SK-N-SH (cell line): ENCODE measurements around the gene BTAF1. TPM values are rescaled to one million over a fixed set of nuclear protein-coding genes. Genes with fewer than 3 reads are reported as not detected.

Experiments
- CTCF ChIA-PET: fragments of 300-600, 350-600 bp; formaldehyde crosslinking; extraction: SDS; loops from one replicate; lab custom pipeline; 2021; lab: Yijun Ruan, JAX
- POLR2A ChIA-PET: fragments of 350-600 bp; sonication (Branson Sonifier 250); formaldehyde crosslinking; extraction: SDS; loops from one replicate; lab custom pipeline; 2020; ENCODE audit warnings: antibody characterized with exemption, inconsistent platforms; lab: Yijun Ruan, JAX
- DNase-seq: peaks from one replicate; pipeline ENCODE4 v3.0.0; 2012
- H2AFZ ChIP-seq: fragments of 200-600 bp; sonication (generic); 2 replicates; pipeline ENCODE4 v1.8.1; 2016; ENCODE audit warnings: antibody characterized with exemption, mild to moderate bottlenecking, low read depth
- H3F3A ChIP-seq: fragments of 200-600 bp; sonication (generic); replicated peaks from 2 replicates; pipeline ENCODE3; 2016; ENCODE audit warnings: antibody characterized with exemption, mild to moderate bottlenecking; ENCODE audit not compliant: insufficient read depth
- H3K27ac ChIP-seq, 2 experiments: fragments of 200-500 bp in 1 of 2; fragments of 200-600 bp in 1 of 2; sonication (Bioruptor generic) in 1 of 2; sonication (generic), shearing (Covaris generic) in 1 of 2; 2 replicates each; pipeline versions ENCODE4 v1.5.1 to v1.6.1; 2014 to 2016; ENCODE audit warnings: low read depth in 2 of 2, inconsistent platforms in 1 of 2, low read length in 1 of 2, mild to moderate bottlenecking in 1 of 2, mixed read lengths in 1 of 2
- H3K27me3 ChIP-seq: fragments of 200-600 bp; sonication (generic), shearing (Covaris generic); 2 replicates; pipeline ENCODE4 v1.6.1; 2016; ENCODE audit warnings: mixed run types; ENCODE audit not compliant: insufficient read depth
- H3K36me3 ChIP-seq, 2 experiments: fragments of 200-500 bp in 1 of 2; fragments of 200-600 bp in 1 of 2; sonication (Bioruptor generic) in 1 of 2; sonication (generic) in 1 of 2; replicated peaks in 1 of 2; 2 replicates each; pipeline versions ENCODE3 to v1.5.1; 2014 to 2016; ENCODE audit warnings: low read length in 1 of 2, mild to moderate bottlenecking in 1 of 2; ENCODE audit not compliant: insufficient read depth in 2 of 2, control insufficient read depth in 1 of 2
- H3K4me1 ChIP-seq, 2 experiments: fragments of 200-500 bp in 1 of 2; fragments of 200-600 bp in 1 of 2; sonication (Bioruptor generic) in 1 of 2; sonication (generic), shearing (Covaris generic) in 1 of 2; 2 replicates each; pipeline versions ENCODE4 v1.5.1 to v1.6.1; 2014 to 2016; ENCODE audit warnings: low read depth in 1 of 2, low read length in 1 of 2, mixed run types in 1 of 2; ENCODE audit not compliant: insufficient read depth in 2 of 2, control insufficient read depth in 1 of 2
- H3K4me2 ChIP-seq: fragments of 200-600 bp; sonication (generic), shearing (Covaris generic); 2 replicates; pipeline ENCODE4 v1.6.1; 2017; ENCODE audit warnings: mixed run types
- H3K4me3 ChIP-seq, 2 experiments: fragments of 200-500 bp in 1 of 2; fragments of 200-600 bp in 1 of 2; sonication (Bioruptor generic) in 1 of 2; sonication (generic), shearing (Covaris generic) in 1 of 2; 2 replicates each; pipeline versions ENCODE4 v1.5.1 to v1.8.1; 2014 to 2016; ENCODE audit warnings: low read depth in 2 of 2, inconsistent platforms in 1 of 2, low read length in 1 of 2, mild to moderate bottlenecking in 1 of 2, mixed read lengths in 1 of 2, moderate library complexity in 1 of 2
- H3K79me2 ChIP-seq: fragments of 200-600 bp; sonication (generic); 2 replicates; pipeline ENCODE4 v1.8.1; 2017; ENCODE audit warnings: mild to moderate bottlenecking; ENCODE audit not compliant: insufficient read depth
- H3K9ac ChIP-seq: fragments of 200-600 bp; sonication (generic); 2 replicates; pipeline ENCODE4 v1.6.1; 2017; ENCODE audit warnings: mixed run types
- H3K9me2 ChIP-seq: fragments of 200-600 bp; sonication (generic); 2 replicates; pipeline ENCODE4 v1.6.1; 2017; ENCODE audit warnings: mixed run types
- H3K9me3 ChIP-seq: fragments of 200-600 bp; sonication (generic); 2 replicates; pipeline ENCODE4 v1.6.1; 2017; ENCODE audit warnings: mixed run types, mild to moderate bottlenecking, moderate library complexity
- H4K20me1 ChIP-seq: fragments of 200-600 bp; sonication (generic); 2 replicates; pipeline ENCODE4 v1.6.1; 2017; ENCODE audit warnings: mild to moderate bottlenecking, mixed run types; ENCODE audit not compliant: insufficient read depth
- CTCF ChIP-seq: fragments of 200-600 bp; sonication (generic); IDR thresholded peaks from 2 replicates; pipeline ENCODE4 v1.6.1; 2017; ENCODE audit warnings: antibody characterized with exemption, mild to moderate bottlenecking, moderate library complexity
- ELF1 ChIP-seq: IDR thresholded peaks from 2 replicates; pipeline ENCODE4 v1.4.0; 2012
- GABPA ChIP-seq: IDR thresholded peaks from 2 replicates; pipeline ENCODE4 v1.4.0; 2012; ENCODE audit warnings: low read depth, mild to moderate bottlenecking
- IRF3 ChIP-seq: fragments of 150-350 bp; IDR thresholded peaks from 2 replicates; pipeline ENCODE4 v1.6.1; 2016; ENCODE audit warnings: mild to moderate bottlenecking, low read depth, low read length
- MAX ChIP-seq: IDR thresholded peaks from 2 replicates; pipeline ENCODE4 v1.4.0; 2012; ENCODE audit warnings: low read depth
- MEF2A ChIP-seq: IDR thresholded peaks from 2 replicates; pipeline ENCODE4 v1.4.0; 2012; ENCODE audit warnings: low read depth, borderline replicate concordance
- NFIC ChIP-seq: IDR thresholded peaks from 2 replicates; pipeline ENCODE4 v1.4.0; 2012; ENCODE audit warnings: borderline replicate concordance
- RAD21 ChIP-seq: IDR thresholded peaks from 2 replicates; pipeline ENCODE4 v1.6.1; 2012; ENCODE audit warnings: mild to moderate bottlenecking, low read length
- REST ChIP-seq: IDR thresholded peaks from 2 replicates; pipeline ENCODE4 v1.6.1; 2012; ENCODE audit warnings: mild to moderate bottlenecking, low read depth, low read length, moderate library complexity
- RFX5 ChIP-seq: IDR thresholded peaks from 2 replicates; pipeline ENCODE4 v1.6.1; 2012; ENCODE audit warnings: mild to moderate bottlenecking, improper control_type of control experiment, low read length
- SIN3A ChIP-seq: IDR thresholded peaks from 2 replicates; pipeline ENCODE4 v1.6.1; 2012; ENCODE audit warnings: low read depth, mild to moderate bottlenecking, low read length, moderate library complexity, borderline replicate concordance
- SMC3 ChIP-seq: IDR thresholded peaks from 2 replicates; pipeline ENCODE4 v1.6.1; 2012; ENCODE audit warnings: low read depth, low read length, improper control_type of control experiment
- TCF12 ChIP-seq: IDR thresholded peaks from 2 replicates; pipeline ENCODE4 v1.4.0; 2012
- USF2 ChIP-seq: fragments of 150-350 bp; IDR thresholded peaks from 2 replicates; pipeline ENCODE4 v1.6.1; 2017; ENCODE audit warnings: antibody characterized with exemption, low read length, low read depth, borderline replicate concordance
- YY1 ChIP-seq: IDR thresholded peaks from 2 replicates; pipeline ENCODE4 v1.4.0; 2012; ENCODE audit warnings: low read depth, mild to moderate bottlenecking
- ZBTB33 ChIP-seq: IDR thresholded peaks from 2 replicates; pipeline ENCODE4 v1.4.0; 2012; ENCODE audit warnings: low read depth, borderline replicate concordance
- WGBS: methylation state at CpG from one replicate; pipeline ENCODE4 v1.1.6; 2017; ENCODE audit warnings: low lambda C conversion rate; 5-methylcytosine and 5-hydroxymethylcytosine counted together
- polyA plus RNA-seq, 3 experiments: library from polyadenylated mRNA; depleted of rRNA; stranded (reverse); fragments of >200 nt; gene quantifications; 2 replicates each; pipeline ENCODE4 v1.2.3, GENCODE V29; 2012

BTAF1 gene
- polyA plus RNA-seq, 1 of the 3 experiments (the other 2 are of a cell fraction), result 9.8 TPM

- H3K9ac ChIP-seq, result no peak overlapping the region
- 0 out of 2 replicates have a peak, but pooled peaks cover 3% of the 10 kb centered on the region for H3K79me2 ChIP-seq
- ChIA-PET CTCF (interaction anchor here (0.6 kb wide), 1 partner anchor 59 kb away, joined by 3 read pairs; no protein-coding TSS in a partner anchor), POLR2A (no interaction called here)
- H3K27ac ChIP-seq, result no peak overlapping the region
- H3K4me3 ChIP-seq, result no peak overlapping the region
- no peak overlapping the region for H2AFZ ChIP-seq
- H3K4me1 ChIP-seq, result peaks cover 0 to 1% of the 10 kb centered on the region in 2 experiments; a peak in 1 of 4 replicates
- no peaks in the 10 kb centered on the region for H4K20me1 ChIP-seq
- no peaks in the 10 kb centered on the region for H3F3A ChIP-seq
- no peak for DNase-seq
- H3K9me2 ChIP-seq, result no peaks in the 10 kb centered on the region
- H3K27me3 ChIP-seq, result no peaks in the 10 kb centered on the region
- TF ChIP-seq RAD21, result no peak
- TF ChIP-seq MEF2A, result no peak
- no peak for TF ChIP-seq SMC3
- TF ChIP-seq GABPA, result no peak
- TF ChIP-seq SIN3A, result no peak
- no peak for TF ChIP-seq NFIC
- no peak for TF ChIP-seq CTCF
- no peak for TF ChIP-seq YY1
- TF ChIP-seq IRF3, result no peak
- no peak for TF ChIP-seq TCF12
- no peak for TF ChIP-seq USF2
- no peak for TF ChIP-seq RFX5
- no peak for TF ChIP-seq ELF1
- no peak for TF ChIP-seq REST
- TF ChIP-seq MAX, result no peak
- TF ChIP-seq ZBTB33, result no peak
- no peaks in the 10 kb centered on the region for H3K9me3 ChIP-seq
- whole genome bisulfite sequencing, result 97% methylated on average over 4 of the region's 4 CpGs
- no peak overlapping the region for H3K4me2 ChIP-seq
- H3K36me3 ChIP-seq, result peaks cover 51 to 52% of the 10 kb centered on the region in 2 experiments
Observed at GRCh38 chr10:91969297-91969696, 45.7 kb downstream of the BTAF1 start.
